K562 (cell line): ENCODE measurements around the gene TAF8. TPM values are rescaled to one million over a fixed set of nuclear protein-coding genes. Genes with fewer than 3 reads are reported as not detected.

Experiments
- CTBP1 ChIP-seq: fragments of 450-650 bp; IDR thresholded peaks from 2 replicates; pipeline ENCODE4 v1.6.1; 2016; ENCODE audit warnings: borderline replicate concordance
- NFXL1 ChIP-seq: fragments of 450-650 bp; formaldehyde crosslinking; IDR thresholded peaks from 2 replicates; pipeline ENCODE4 v1.4.0; 2021; ENCODE audit warnings: mild to moderate bottlenecking
- polyA plus RNA-seq, 8 experiments: library from polyadenylated mRNA; depleted of rRNA in 4 of 8; stranded (reverse) in 5 of 8; unstranded in 3 of 8; fragments of >200 nt; fragmentation: Nextera tagmentation in 2 of 8; fragmentation: Illumina TruSeq in 1 of 8; extraction: Ambion mirVana in 2 of 8; extraction: Trizol in 1 of 8; gene quantifications; 2 replicates each; pipeline versions ENCODE4 v1.2.1 to v1.2.3, GENCODE V29; 2011 to 2014; ENCODE audit warnings: inconsistent platforms in 1 of 8, missing spikeins in 1 of 8
- total RNA-seq, 7 experiments: library from RNA; depleted of rRNA in 6 of 7; stranded (reverse); fragments of >200 nt in 6 of 7; fragmentation: Illumina TruSeq in 2 of 7; extraction: Trizol in 2 of 7; gene quantifications; 2 replicates each; pipeline versions ENCODE4 v1.2.1 to v1.2.3, GENCODE V29; 2011 to 2021; ENCODE audit warnings: low replicate concordance in 1 of 7
- TF ChIP-seq, protein P1 (sequence below): fragments of 250-450 bp; sonication (Bioruptor Pico); IDR thresholded peaks from 2 replicates; pipeline ENCODE4 v1.4.0; 2020; ENCODE audit warnings: mild to moderate bottlenecking, moderate library complexity
- TF ChIP-seq, protein P2 (sequence below): fragments of 450-650 bp; IDR thresholded peaks from 2 replicates; pipeline ENCODE4 v1.6.1; 2016; ENCODE audit warnings: mild to moderate bottlenecking
- TF ChIP-seq, protein P3 (sequence below): fragments of 250-450 bp; sonication (Bioruptor Pico); IDR thresholded peaks from 2 replicates; pipeline ENCODE4 v1.8.0; 2021; ENCODE audit warnings: borderline replicate concordance, mild to moderate bottlenecking, moderate library complexity; ENCODE audit not compliant: poor library complexity, severe bottlenecking
- TF ChIP-seq, protein P4 (sequence below): sonication (generic); formaldehyde crosslinking; IDR thresholded peaks from 2 replicates; pipeline ENCODE4 v1.8.1; 2023; ENCODE audit warnings: mild to moderate bottlenecking, missing genetic modification reagents
- TF ChIP-seq, protein P5 (sequence below), 2 experiments: fragments of 450-650 bp; IDR thresholded peaks; 2 replicates each; pipeline ENCODE4 v1.6.1; 2016; ENCODE audit warnings: mild to moderate bottlenecking in 2 of 2, borderline replicate concordance in 1 of 2, low read depth in 1 of 2, moderate library complexity in 1 of 2

TAF8 gene
- total and polyA plus RNA-seq, 9 of the 15 experiments (the other 6 are each of a cell fraction or from before 2014, with no cell fraction given), result 29.4 to 84.0 (median 52.6) TPM

DNA sequence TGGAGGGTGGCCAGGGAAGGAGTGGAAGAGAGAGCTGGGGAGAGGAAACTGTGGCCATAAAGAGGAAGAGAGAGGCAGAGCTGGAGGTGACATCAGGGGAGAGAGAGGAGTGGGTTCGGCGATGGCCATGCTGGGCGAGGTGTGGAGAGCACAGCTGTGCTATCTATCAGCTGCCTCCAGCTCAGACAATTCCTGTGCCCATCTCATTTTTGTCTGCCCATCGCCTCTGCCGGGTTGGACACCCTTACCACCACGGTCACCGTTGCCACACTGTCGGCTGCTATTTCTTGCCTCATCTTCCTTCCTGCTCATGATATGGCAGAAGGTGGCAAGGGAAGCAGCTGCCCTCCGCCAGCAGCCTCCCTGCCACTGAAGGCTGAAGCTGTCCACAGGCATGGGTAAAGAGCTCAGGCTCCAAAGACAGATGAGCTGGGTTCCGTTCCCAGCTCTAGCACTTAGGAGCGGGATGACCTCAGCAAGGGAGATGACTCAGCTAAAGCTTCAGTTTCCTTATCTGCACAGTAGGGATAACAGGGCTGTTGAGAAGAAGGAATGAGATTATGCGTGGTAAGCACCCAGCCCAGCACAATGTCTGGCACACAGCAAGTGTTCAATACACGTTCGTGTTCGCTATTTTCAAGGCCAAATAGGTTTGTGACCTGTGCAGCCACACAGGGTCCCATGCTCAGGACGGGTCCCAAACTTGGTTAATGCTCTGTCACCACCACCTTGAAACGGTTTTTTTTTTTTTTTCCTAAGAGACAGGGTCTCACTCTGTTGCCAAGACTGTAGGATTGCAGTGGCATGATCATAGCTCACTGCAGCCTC is 21.9 kb upstream of the TAF8 start (continued):
- TF ChIP-seq, protein P1, sequence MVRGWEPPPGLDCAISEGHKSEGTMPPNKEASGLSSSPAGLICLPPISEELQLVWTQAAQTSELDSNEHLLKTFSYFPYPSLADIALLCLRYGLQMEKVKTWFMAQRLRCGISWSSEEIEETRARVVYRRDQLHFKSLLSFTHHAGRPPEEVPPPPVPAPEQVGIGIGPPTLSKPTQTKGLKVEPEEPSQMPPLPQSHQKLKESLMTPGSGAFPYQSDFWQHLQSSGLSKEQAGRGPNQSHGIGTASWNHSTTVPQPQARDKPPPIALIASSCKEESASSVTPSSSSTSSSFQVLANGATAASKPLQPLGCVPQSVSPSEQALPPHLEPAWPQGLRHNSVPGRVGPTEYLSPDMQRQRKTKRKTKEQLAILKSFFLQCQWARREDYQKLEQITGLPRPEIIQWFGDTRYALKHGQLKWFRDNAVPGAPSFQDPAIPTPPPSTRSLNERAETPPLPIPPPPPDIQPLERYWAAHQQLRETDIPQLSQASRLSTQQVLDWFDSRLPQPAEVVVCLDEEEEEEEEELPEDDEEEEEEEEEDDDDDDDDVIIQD (CRISPR knock-in tag), result peak; percentile 89; the same call in 1 of the 2 replicates
- TF ChIP-seq, protein P2, sequence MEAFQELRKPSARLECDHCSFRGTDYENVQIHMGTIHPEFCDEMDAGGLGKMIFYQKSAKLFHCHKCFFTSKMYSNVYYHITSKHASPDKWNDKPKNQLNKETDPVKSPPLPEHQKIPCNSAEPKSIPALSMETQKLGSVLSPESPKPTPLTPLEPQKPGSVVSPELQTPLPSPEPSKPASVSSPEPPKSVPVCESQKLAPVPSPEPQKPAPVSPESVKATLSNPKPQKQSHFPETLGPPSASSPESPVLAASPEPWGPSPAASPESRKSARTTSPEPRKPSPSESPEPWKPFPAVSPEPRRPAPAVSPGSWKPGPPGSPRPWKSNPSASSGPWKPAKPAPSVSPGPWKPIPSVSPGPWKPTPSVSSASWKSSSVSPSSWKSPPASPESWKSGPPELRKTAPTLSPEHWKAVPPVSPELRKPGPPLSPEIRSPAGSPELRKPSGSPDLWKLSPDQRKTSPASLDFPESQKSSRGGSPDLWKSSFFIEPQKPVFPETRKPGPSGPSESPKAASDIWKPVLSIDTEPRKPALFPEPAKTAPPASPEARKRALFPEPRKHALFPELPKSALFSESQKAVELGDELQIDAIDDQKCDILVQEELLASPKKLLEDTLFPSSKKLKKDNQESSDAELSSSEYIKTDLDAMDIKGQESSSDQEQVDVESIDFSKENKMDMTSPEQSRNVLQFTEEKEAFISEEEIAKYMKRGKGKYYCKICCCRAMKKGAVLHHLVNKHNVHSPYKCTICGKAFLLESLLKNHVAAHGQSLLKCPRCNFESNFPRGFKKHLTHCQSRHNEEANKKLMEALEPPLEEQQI, result 0 out of 2 replicates have a peak, but pooled peaks have one; percentile 57
- TF ChIP-seq, protein P3, sequence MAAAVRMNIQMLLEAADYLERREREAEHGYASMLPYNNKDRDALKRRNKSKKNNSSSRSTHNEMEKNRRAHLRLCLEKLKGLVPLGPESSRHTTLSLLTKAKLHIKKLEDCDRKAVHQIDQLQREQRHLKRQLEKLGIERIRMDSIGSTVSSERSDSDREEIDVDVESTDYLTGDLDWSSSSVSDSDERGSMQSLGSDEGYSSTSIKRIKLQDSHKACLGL (CRISPR knock-in tag), result no peak
- TF ChIP-seq, protein P4, sequence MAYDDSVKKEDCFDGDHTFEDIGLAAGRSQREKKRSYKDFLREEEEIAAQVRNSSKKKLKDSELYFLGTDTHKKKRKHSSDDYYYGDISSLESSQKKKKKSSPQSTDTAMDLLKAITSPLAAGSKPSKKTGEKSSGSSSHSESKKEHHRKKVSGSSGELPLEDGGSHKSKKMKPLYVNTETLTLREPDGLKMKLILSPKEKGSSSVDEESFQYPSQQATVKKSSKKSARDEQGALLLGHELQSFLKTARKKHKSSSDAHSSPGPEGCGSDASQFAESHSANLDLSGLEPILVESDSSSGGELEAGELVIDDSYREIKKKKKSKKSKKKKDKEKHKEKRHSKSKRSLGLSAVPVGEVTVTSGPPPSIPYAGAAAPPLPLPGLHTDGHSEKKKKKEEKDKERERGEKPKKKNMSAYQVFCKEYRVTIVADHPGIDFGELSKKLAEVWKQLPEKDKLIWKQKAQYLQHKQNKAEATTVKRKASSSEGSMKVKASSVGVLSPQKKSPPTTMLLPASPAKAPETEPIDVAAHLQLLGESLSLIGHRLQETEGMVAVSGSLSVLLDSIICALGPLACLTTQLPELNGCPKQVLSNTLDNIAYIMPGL, result no peak
- TF ChIP-seq, protein P5, sequence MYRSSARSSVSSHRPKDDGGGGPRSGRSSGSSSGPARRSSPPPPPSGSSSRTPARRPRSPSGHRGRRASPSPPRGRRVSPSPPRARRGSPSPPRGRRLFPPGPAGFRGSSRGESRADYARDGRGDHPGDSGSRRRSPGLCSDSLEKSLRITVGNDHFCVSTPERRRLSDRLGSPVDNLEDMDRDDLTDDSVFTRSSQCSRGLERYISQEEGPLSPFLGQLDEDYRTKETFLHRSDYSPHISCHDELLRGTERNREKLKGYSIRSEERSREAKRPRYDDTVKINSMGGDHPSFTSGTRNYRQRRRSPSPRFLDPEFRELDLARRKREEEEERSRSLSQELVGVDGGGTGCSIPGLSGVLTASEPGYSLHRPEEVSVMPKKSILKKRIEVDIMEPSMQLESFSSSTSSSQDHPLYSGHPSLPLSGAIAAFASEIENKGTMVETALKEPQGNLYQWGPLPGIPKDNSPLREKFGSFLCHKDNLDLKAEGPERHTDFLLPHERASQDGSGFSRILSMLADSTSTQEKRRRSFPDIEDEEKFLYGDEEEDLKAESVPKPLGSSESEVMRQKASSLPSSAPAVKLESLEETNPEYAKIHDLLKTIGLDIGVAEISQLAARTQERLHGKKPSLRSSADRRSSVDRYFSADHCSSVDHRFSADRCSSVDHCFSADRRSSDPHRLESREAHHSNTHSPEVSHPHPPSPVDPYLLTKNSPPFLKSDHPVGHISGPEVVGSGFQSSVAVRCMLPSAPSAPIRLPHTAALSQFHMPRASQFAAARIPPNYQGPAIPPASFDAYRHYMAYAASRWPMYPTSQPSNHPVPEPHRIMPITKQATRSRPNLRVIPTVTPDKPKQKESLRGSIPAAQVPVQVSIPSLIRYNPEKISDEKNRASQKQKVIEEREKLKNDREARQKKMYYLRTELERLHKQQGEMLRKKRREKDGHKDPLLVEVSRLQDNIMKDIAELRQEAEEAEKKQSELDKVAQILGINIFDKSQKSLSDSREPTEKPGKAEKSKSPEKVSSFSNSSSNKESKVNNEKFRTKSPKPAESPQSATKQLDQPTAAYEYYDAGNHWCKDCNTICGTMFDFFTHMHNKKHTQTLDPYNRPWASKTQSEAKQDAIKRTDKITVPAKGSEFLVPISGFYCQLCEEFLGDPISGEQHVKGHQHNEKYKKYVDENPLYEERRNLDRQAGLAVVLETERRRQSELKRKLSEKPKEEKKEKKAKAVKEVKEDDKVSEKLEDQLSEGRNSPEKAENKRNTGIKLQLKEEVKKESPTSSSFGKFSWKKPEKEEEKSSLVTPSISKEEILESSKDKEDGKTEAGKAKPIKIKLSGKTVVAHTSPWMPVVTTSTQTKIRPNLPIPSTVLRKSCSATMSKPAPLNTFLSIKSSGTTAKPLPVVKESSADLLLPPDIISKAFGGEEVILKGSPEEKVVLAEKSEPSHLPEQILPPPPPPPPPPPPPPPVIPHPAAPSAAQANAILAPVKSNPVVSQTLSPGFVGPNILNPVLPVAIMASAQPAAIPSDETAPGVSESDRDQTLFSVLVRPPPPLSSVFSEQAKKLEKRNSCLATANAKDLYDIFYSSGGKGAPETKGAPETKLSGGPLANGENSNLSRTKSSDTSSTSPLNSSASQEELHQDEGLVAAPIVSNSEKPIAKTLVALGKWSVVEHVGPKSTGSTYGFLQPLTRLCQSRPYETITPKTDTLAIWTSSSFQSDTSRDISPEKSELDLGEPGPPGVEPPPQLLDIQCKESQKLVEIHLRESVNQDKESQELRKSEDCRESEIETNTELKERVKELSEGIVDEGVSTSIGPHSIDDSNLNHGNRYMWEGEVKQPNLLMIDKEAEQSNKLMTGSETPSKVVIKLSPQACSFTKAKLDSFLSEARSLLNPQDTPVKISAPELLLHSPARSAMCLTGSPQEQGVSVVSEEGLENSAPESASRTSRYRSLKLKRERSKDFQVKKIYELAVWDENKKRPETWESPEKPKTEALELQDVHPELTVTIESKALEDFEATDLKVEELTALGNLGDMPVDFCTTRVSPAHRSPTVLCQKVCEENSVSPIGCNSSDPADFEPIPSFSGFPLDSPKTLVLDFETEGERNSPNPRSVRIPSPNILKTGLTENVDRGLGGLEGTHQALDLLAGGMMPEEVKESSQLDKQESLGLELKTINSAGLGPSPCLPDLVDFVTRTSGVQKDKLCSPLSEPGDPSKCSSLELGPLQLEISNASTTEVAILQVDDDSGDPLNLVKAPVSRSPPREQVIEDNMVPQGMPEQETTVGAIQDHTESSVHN (IDR thresholded peaks at IDR 0.05; ENCODE audit: borderline replicate concordance in 1 of 2, low read depth in 1 of 2), result peak in 1 of 2 experiments; percentile 88; a peak in 2 of 4 replicates
- peak; percentile 96 for TF ChIP-seq CTBP1
- peak; percentile 79; the same call in 1 of the 2 replicates for TF ChIP-seq NFXL1 (CRISPR knock-in tag)
